Measurements from ENCODE around the gene UBTD1. TPM values are rescaled to one million over a fixed set of nuclear protein-coding genes. Genes with fewer than 3 reads are reported as not detected.

UBTD1 gene
- total RNA-seq, 1 experiment from 2014 or later: 19.0 TPM

DNA sequence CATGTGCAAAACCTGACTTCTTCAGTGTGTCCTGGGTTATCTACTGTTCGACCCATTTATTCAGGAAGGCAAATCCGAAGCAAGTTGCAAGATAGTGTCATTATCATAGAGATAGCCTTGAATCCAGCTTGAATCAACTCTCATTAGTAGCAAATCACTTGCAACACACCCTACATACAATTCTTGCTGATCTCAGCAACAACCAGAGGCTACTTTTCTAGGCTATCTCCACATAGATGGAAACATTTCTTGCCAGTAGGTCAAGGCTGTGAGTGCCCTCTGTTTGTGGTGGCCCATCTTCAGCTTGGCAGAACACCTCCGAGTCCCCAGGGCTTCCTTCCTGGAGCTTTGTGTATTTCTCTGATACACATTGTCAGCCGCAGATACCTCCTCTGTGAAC, 12.0 kb downstream of the UBTD1 start:
- Histone ChIP-seq H3K23me2 (ENCODE audit: insufficient read length, low read depth, low read length, poor library complexity, severe bottlenecking) (no peaks in the 10 kb centered on the region), H4K8ac (replicated peaks; ENCODE audit: insufficient read length, low read depth, low read length) (no peak overlapping the region), H2BK15ac (ENCODE audit: low read depth, low read length) (no peak overlapping the region), H2BK120ac (ENCODE audit: low read depth, low read length, poor library complexity, severe bottlenecking) (no peak overlapping the region), H3K14ac (ENCODE audit: insufficient read depth, low read length) (no peak overlapping the region), H3K79me1 (ENCODE audit: insufficient read depth, low read depth, low read length, poor library complexity, severe bottlenecking) (no peaks in the 10 kb centered on the region), H2BK20ac (ENCODE audit: low read depth, low read length, poor library complexity, severe bottlenecking) (no peak overlapping the region), H2BK12ac (ENCODE audit: insufficient read length, low read depth, low read length) (no peak overlapping the region), H4K91ac (ENCODE audit: insufficient read length, low read depth, low read length) (no peak overlapping the region), H2BK5ac (ENCODE audit: insufficient read length, low read length) (no peak overlapping the region), H3K79me2 (ENCODE audit: insufficient read depth, low read length) (no peaks in the 10 kb centered on the region), H3K4me2 (ENCODE audit: insufficient read depth, insufficient read length, low read length) (no peak overlapping the region), H3K23ac (ENCODE audit: insufficient read length, low read depth, low read length) (no peak overlapping the region), H3K9me3 (ENCODE audit: control insufficient read depth, low read depth, low read length) (no peaks in the 10 kb centered on the region), H4K20me1 (ENCODE audit: control insufficient read depth, insufficient read depth, insufficient read length) (no peaks in the 10 kb centered on the region), H3K9ac (ENCODE audit: extremely low read depth, insufficient read length, low read length) (no peak overlapping the region), H3K27me3 (ENCODE audit: insufficient read depth, low read length) (no peaks in the 10 kb centered on the region), H3K4ac (ENCODE audit: low read depth, low read length) (no peak overlapping the region), H3T11ph (ENCODE audit: low read length) (no peak overlapping the region), H3K18ac (ENCODE audit: insufficient read length, low read depth, low read length) (no peak overlapping the region), H4K5ac (ENCODE audit: insufficient read length, low read depth, low read length) (no peak overlapping the region), H2AK5ac (ENCODE audit: insufficient read length, low read length) (no peak overlapping the region), H3K56ac (ENCODE audit: insufficient read length, low read depth, low read length) (no peak overlapping the region), H3K4me1 (ENCODE audit: insufficient read depth, low read length) (no peaks in the 10 kb centered on the region), H3K27ac (ENCODE audit: insufficient read length, low read depth, low read length) (no peak overlapping the region), H2AFZ (ENCODE audit: low read length) (no peak overlapping the region)
- Mint-ChIP-seq H3K4me3 (no peak overlapping the region), H3K4me1 (peaks cover 26 to 28% of the 10 kb centered on the region in 2 experiments), H3K27ac (no peak overlapping the region), H3K9me3 (no peaks in the 10 kb centered on the region), H3K36me3 (ENCODE audit: insufficient read depth in 1 of 3, low read depth in 3 of 3) (no peaks in the 10 kb centered on the region), H3K27me3 (ENCODE audit: low read depth) (no peaks in the 10 kb centered on the region)
- TF ChIP-seq, protein P1, sequence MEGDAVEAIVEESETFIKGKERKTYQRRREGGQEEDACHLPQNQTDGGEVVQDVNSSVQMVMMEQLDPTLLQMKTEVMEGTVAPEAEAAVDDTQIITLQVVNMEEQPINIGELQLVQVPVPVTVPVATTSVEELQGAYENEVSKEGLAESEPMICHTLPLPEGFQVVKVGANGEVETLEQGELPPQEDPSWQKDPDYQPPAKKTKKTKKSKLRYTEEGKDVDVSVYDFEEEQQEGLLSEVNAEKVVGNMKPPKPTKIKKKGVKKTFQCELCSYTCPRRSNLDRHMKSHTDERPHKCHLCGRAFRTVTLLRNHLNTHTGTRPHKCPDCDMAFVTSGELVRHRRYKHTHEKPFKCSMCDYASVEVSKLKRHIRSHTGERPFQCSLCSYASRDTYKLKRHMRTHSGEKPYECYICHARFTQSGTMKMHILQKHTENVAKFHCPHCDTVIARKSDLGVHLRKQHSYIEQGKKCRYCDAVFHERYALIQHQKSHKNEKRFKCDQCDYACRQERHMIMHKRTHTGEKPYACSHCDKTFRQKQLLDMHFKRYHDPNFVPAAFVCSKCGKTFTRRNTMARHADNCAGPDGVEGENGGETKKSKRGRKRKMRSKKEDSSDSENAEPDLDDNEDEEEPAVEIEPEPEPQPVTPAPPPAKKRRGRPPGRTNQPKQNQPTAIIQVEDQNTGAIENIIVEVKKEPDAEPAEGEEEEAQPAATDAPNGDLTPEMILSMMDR (conservative IDR thresholded peaks at IDR 0.05): no peak
- DNase-seq: no peak
- no CpG with 5 or more reads among the region's 4 CpGs for WGBS (ENCODE audit: extremely low coverage, insufficient read length, low lambda C conversion rate)
